NCI-H1105 treated with DMSO at 0.1 percent for 48 hours (cell line): ENCODE results near the gene AVP.
"Not testable (repeated sequence)": the region's sequence is repeated elsewhere in the genome, so short reads cannot be mapped to it uniquely, and the experiment has no call there.

Source experiments
- DNase-seq: peaks from one replicate; lab custom pipeline; 2025; lab: John Stamatoyannopoulos, UW

Gene AVP

GRCh38 chr20:3084283-3084985 is at the start of gene AVP:
Gene AVP (minus strand): TSS chr20:3084724. CDS start chr20:3084674, 50 bp downstream.
- no peak for DNase-seq

- DNase-seq, result no peak
These were observed 49.6 kb upstream of the AVP start for GRCh38 chr20:3134151-3134550.

GRCh38 chr20:3133155-3133554 is 48.6 kb upstream of the AVP start:
- DNase-seq, result no peak

- no peak for DNase-seq
These were observed 45.6 kb upstream of the AVP start for GRCh38 chr20:3130051-3130600.

GRCh38 chr20:3129094-3129493 is 44.6 kb upstream of the AVP start:
- DNase-seq, result no peak

GRCh38 chr20:3128275-3128984 is 43.9 kb upstream of the AVP start:
- DNase-seq, result no peak

GRCh38 chr20:3126527-3126859 is 42.0 kb upstream of the AVP start:
- DNase-seq, result no peak

- not testable (repeated sequence) for DNase-seq
These were observed 41.4 kb upstream of the AVP start for GRCh38 chr20:3125776-3126526.

- DNase-seq, result not testable (repeated sequence)
These were observed 40.4 kb upstream of the AVP start for GRCh38 chr20:3124773-3125560.

- not testable (repeated sequence) for DNase-seq
These were observed 39.6 kb upstream of the AVP start for GRCh38 chr20:3124163-3124562.

- DNase-seq, result peak; percentile 80
These were observed 39.0 kb upstream of the AVP start for GRCh38 chr20:3123542-3123941.

- no peak for DNase-seq
These were observed 37.6 kb upstream of the AVP start for GRCh38 chr20:3121955-3122610.

GRCh38 chr20:3121271-3121911 is 36.9 kb upstream of the AVP start:
- no peak for DNase-seq

GRCh38 chr20:3119044-3119443 is 34.5 kb upstream of the AVP start:
- DNase-seq, result no peak

GRCh38 chr20:3117839-3118379 is 33.4 kb upstream of the AVP start:
- DNase-seq, result not testable (repeated sequence)

- DNase-seq, result no peak
These were observed 31.8 kb upstream of the AVP start for GRCh38 chr20:3116341-3116740.

GRCh38 chr20:3115190-3116107 is 30.9 kb upstream of the AVP start:
- no peak for DNase-seq

GRCh38 chr20:3111995-3112394 is 27.5 kb upstream of the AVP start:
- DNase-seq, result no peak

GRCh38 chr20:3111507-3111906 is 27.0 kb upstream of the AVP start:
- no peak for DNase-seq
